ENCODE measurements around the gene U2AF2.

Gene U2AF2

DNA sequence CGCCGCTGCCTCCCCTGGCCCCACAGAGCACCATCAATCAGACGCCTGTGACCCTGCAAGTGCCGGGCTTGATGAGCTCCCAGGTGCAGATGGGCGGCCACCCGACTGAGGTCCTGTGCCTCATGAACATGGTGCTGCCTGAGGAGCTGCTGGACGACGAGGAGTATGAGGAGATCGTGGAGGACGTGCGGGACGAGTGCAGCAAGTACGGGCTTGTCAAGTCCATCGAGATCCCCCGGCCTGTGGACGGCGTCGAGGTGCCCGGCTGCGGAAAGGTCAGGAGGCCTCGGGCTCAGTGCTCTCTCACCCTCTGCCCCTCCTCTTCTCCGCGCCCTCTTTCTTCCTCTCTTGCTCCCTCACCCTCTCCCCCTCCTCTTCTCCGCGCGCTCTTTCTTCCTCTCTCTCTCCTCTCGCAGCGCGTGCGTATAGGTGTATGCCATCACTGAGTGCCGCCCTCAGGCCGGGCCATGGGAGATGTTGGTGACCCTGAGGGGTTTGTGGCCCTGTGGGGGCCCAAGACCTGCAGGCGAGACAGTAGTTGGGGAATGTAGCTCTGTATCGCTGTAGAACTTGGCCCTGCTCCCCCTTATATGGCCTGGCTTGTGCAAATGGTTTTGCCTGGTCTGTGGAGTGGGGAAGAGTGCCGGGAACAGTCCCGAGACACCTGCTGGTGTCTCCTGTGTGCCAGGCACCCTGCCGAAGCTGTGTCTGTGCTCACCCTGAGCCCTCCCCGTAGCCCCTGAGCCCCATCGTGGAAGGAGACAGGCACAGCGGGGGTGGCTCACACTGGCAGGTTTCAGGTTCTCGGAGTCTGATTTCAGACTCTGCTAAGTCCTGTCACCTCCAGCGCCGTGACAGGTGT, 14.8 kb downstream of the U2AF2 start:
- in situ Hi-C loops (cut with MboI; ENCODE audit: low pct_unique_long_range_greater_than_20kb, low sequenced_read_pairs), result no loop called here
- DNase-seq, result no peak

DNA sequence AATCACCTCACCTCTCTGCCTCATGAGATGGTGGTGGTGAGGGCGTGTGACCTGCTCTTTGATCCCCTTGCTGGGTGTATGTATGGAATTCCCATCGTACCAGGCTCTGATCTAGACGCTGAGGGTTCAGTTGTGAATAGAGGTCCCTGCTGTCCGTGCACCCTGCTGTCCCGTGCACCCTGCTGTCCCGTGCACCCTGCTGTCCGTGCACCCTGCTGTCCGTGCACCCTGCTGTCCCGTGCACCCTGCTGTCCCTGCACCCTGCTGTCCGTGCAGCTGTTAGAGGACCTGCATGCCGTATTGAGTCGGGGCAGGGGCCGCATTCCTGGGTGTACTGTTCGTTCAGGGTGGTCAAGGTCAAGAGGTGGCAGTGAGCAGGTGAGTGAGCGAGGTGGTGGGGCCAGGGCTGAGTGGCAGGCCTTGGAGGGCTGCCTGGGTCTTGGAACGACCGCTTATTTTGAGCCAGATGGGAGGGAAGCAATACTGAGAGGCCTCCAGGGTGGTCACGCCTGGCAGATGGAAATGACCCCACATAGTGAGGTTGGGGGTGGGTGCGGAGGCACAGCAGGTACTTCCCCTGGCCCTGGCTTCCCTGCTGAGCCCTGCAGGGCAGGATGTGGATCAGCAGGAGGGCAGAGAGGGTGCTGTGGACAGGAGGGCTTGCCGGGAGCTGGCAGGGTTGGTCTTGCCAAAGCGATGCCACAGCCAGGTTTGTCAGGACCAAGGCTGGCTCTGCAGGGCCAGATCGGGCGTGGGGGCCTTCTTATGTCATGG, 15.6 kb downstream of the U2AF2 start:
- no peak for DNase-seq
- in situ Hi-C loops (cut with MboI; ENCODE audit: low pct_unique_long_range_greater_than_20kb, low sequenced_read_pairs), result no loop called here

DNA sequence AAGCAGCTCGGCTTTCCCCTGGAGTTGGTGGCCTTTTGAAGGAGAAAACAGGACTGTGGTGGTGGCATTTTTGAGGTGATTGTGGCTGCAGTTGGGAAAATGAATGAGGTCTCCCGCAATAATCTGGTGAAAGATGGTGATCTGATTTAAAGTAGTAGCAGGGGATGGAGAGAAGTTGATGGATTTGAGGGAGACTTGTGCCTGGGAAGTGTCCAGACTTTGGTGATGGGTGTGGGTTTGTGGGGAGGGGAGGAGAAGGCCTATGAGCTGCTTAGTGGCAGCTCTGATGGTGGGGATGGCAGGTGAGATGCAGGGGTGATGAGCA, 16.2 kb downstream of the U2AF2 start:
- in situ Hi-C loops (cut with MboI; ENCODE audit: low pct_unique_long_range_greater_than_20kb, low sequenced_read_pairs), result no loop called here
- DNase-seq, result no peak

DNA sequence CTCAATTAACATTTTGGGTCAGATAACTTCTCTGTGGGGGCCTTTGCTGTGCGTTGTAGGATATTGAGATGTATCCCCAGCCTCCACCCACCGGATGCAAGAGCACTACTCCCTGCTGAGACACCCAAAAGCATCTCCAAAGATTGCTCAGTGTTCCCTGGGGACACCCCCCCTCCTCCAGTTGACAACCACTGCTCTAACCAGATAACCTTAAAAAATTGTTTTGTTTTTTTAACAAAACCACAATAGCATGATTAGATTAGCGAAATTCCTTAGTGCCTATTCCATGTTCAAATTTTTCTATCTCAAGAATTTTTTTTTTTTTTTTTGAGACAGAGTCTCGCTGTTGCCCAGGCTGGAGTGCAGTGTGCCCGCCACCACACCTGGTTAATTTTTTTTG, 17.6 kb downstream of the U2AF2 start:
- DNase-seq, result no peak
- in situ Hi-C loops (cut with MboI; ENCODE audit: low pct_unique_long_range_greater_than_20kb, low sequenced_read_pairs), result no loop called here

GRCh38 chr19:55673465-55673864, 18.6 kb downstream of the U2AF2 start:
- in situ Hi-C loops (cut with MboI; ENCODE audit: low pct_unique_long_range_greater_than_20kb, low sequenced_read_pairs), result no loop called here
- DNase-seq, result no peak

GRCh38 chr19:55673889-55674288, 19.1 kb downstream of the U2AF2 start:
- no peak for DNase-seq
- in situ Hi-C loops (cut with MboI; ENCODE audit: low pct_unique_long_range_greater_than_20kb, low sequenced_read_pairs), result no loop called here

- no peak for DNase-seq
- in situ Hi-C loops (cut with MboI; ENCODE audit: low pct_unique_long_range_greater_than_20kb, low sequenced_read_pairs), result no loop called here
Observed at GRCh38 chr19:55674459-55674840, 19.6 kb downstream of the U2AF2 start.

GRCh38 chr19:55674841-55675660, 20.2 kb downstream of the U2AF2 start, which contains the start of gene EPN1:
Gene EPN1, plus strand, starts transcription at chr19:55675226. Its CDS starts 3,402 bp downstream, at chr19:55678628.
- in situ Hi-C loops (cut with MboI; ENCODE audit: low pct_unique_long_range_greater_than_20kb, low sequenced_read_pairs), result no loop called here
- peak; percentile 97 for DNase-seq

- in situ Hi-C loops (cut with MboI; ENCODE audit: low pct_unique_long_range_greater_than_20kb, low sequenced_read_pairs), result no loop called here
- DNase-seq, result no peak
Observed at GRCh38 chr19:55675661-55676354, 21.0 kb downstream of the U2AF2 start.

GRCh38 chr19:55676383-55676782, 21.5 kb downstream of the U2AF2 start:
- no peak for DNase-seq
- in situ Hi-C loops (cut with MboI; ENCODE audit: low pct_unique_long_range_greater_than_20kb, low sequenced_read_pairs), result no loop called here

- DNase-seq, result no peak
- in situ Hi-C loops (cut with MboI; ENCODE audit: low pct_unique_long_range_greater_than_20kb, low sequenced_read_pairs), result no loop called here
Observed at GRCh38 chr19:55676889-55677505, 22.2 kb downstream of the U2AF2 start.

DNA sequence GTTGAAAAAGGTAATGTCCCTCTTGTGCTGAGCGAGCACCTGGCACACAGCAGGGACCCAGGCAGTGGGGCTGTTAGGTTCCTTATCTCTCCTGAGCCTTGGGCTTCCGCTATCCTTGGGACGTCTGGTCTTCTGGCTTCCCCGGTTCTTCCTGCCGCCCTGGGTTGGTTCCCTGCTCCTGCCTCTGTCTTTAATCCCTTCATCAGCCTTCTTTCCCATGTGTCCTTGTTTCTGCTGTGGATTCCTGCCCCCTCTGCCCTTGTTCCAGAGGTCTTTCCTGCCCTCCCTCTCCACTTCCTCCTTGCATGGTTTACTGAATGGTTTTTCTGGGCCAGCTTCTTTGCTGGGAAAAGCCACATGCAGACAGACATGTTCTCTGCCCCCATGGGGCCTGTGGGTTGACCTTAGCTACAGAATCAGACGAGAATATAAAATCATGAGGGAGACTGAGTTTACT, 22.8 kb downstream of the U2AF2 start:
- in situ Hi-C loops (cut with MboI; ENCODE audit: low pct_unique_long_range_greater_than_20kb, low sequenced_read_pairs), result no loop called here

DNA sequence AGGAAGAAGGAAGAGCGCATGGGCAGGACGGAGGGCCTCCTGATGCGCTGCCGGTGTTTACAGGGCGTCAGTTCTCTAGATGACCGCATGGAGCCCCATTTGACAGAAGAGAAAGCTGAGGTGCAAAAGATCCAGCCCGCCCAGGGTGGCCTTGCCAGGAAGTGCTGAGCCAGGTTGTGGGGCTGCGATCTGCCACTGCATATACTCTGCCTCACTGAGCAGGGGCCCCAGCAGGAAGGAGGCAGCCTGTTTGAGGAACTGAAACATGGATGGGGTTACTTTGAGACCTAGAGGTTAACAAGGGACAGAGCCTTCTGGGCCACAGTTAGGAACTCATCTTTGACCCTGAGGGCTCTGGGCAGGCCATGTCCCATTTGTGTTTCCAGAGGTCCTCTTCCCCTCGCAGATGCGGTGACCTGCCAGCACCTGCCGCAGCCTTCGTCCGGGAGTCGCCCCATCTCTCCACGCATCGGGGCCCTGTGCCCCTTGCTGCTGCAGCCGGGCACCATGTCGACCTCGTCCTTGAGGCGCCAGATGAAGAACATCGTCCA, 23.4 kb downstream of the U2AF2 start:
- peak; percentile 64 for DNase-seq
- in situ Hi-C loops (cut with MboI; ENCODE audit: low pct_unique_long_range_greater_than_20kb, low sequenced_read_pairs), result no loop called here

More for the DNA sequence above, 22.8 kb downstream of the U2AF2 start:
- DNase-seq, result no peak

DNA sequence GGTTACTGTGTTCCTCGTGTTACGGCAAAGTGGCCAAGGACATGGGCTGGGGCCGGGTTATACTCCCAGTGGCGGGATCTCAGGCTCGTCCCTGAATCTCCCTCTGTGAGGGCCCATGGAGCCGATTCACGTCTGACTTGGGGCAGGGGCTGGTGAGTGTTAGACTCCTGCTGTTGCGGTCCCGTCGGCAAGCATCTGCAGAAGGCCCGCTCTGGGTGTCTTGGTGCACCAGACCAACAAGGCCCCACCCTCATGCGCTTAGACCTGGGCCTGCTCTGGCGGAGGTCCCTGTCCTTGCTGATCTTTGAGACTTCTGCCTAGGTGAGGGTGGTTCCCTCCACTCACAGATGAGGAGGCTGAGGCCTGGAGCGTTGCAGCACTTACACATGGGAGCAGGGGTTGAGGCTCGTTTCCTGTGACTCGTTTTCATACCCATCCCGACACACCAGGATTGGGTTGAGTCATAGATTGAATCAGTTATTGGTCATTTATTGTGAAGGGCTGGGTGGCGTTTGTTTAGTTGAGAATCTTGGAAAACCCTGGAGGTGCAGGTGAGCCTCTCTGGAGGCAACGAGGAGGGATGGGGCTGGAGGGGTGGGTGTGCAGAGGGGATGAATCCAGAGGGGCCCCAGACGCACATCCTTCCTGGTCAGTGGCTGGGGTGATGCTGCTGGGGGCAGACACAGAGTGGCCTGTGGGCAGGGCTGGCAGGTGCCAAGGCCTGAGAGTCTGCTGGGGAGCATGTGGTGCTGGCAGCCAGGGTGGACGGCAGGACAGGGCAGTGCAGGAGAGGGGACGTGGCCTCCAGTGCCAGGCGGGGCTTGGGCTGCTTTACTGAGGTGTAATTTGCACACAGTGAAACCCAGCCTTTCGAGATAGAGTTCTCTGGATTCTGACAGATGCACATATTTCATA, 24.8 kb downstream of the U2AF2 start:
- in situ Hi-C loops (cut with MboI; ENCODE audit: low pct_unique_long_range_greater_than_20kb, low sequenced_read_pairs), result no loop called here
- DNase-seq, result no peak

DNA sequence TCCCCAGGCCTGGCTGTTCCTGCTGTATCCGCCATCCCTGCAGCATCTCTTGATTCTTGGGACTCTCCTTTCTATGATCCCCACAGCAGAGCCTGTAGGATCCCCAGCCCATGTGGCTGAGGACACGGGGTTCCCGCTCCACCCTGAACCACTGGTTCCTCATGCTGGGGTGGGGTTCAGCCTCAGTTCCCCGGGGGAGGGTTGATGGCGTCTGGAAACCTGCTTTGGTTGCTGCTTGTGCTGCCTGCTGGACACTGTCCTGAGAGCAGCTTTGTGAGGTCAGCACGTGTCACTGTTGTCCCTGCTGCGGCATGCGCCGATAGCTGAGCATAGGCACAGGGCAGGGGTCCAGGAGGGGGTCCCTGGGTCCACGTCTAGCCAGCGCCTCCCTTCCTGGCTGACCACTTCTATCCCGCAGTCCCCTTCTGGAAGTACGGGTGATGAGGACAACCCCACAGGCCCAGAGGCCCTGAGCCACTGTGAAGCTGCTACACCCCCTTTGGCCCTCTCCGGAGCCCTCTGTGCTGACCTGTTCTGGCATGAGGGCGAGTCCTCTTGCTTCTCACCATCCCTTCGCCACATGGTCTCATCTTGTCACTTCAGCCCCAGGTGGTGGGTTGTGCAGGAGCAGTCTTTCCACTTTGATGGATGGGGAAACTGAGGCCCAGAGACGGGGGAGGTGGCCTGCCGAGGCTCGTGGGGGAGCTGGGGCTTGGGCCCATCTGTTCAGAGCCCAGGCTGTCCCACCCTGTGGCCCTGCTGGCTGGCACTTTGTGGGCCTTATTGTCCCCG, 25.7 kb downstream of the U2AF2 start:
- in situ Hi-C loops (cut with MboI; ENCODE audit: low pct_unique_long_range_greater_than_20kb, low sequenced_read_pairs), result no loop called here
- DNase-seq, result no peak

DNA sequence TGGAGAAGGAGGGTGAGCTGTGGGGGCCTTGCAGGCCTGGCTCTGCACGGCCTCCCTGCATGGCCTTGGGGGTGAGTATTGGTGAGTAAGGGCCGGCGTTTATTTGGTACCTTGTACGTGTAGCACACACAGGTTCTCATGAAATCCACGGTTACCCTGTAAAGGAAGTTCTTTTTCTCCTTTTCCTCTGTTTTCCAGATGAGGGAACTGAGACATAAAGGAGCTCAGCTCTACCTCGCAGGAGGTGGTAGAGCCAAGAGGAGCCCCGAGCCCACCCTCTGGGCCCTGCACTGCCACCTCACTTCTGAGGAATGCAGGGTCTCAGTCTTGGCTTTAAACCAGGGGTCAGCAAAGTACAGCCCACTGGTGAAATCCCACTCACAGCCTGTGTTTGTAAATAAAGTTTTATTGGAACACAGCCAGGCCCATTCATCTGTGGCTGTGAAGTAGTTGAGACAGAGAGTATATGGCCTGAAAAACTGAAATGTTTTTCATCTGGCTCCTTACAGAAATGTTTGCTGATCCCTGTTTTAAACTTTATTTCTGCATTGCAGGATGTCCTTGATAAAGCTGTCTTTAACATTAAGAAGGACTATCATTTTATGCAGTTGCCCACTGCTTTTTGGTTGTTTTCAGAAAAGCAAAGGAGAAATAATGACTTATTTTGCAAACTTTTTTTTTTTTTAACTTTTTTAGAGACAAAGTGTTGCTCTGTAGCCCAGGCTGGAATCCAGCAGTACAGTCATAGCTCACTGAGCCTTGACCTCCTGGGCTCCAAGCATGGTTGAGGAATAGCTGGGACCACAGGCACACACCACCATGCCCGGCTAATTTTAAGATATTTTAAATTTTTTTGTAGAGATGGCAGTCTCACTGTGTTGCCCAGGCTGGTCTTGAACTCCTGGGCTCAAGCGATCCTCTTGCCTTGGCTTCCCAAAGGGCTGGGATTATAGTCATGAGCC, 26.6 kb downstream of the U2AF2 start:
- in situ Hi-C loops (cut with MboI; ENCODE audit: low pct_unique_long_range_greater_than_20kb, low sequenced_read_pairs), result no loop called here

More for the DNA sequence above, 26.6 kb downstream of the U2AF2 start:
- no peak for DNase-seq

All from KBM-7 (cell line).